ENCODE measurements around the gene TCAIM.

TCAIM gene

DNA sequence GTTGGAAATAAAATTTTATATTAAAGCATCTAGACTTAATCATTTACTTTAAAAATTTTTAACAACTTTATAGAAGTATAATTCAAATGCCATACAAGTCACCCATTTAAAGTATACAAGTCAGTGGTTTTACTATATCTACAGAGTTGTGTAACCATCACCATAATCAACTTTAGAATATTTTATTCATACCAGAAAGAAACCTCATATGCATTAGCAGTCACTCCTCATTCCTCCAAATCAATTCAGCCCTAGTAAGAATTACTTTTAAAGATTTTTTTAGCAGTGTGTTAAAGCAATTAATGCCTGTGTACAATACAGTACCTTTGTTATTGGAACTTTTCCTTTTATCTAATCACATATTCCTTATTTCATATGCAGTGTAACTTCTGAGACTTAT is 14.0 kb upstream of the TCAIM start:
- no peaks in the 10 kb centered on the region for H3K9me3 ChIP-seq (ENCODE audit: control insufficient read depth, insufficient read depth, low read depth, low read length)
- CTCF ChIA-PET = interaction anchor here (0.6 to 1.1 kb wide), 4 partner anchors 29 to 589 kb away, joined by 3 to 4 read pairs (median 4); no protein-coding TSS in a partner anchor
- no peaks in the 10 kb centered on the region for H3K4me1 ChIP-seq (ENCODE audit: control insufficient read depth, insufficient read depth, low read length)
- H3K4me3 ChIP-seq (ENCODE audit: low read depth, low read length) = no peak overlapping the region
- POLR2A ChIA-PET = no interaction called here
- no peaks in the 10 kb centered on the region for H3K36me3 ChIP-seq (ENCODE audit: control insufficient read depth in 2 of 2, insufficient read depth in 1 of 2, low read length in 2 of 2)
- no peak overlapping the region for H3K27ac ChIP-seq (ENCODE audit: extremely low read depth, low read depth, low read length)
- no peak for TF ChIP-seq ZNF112 (tag by site-specific recombination; IDR thresholded peaks at IDR 0.05)
- TF ChIP-seq ZNF76 (tag by site-specific recombination; IDR thresholded peaks at IDR 0.05; ENCODE audit: borderline replicate concordance, low read depth) = no peak

DNA sequence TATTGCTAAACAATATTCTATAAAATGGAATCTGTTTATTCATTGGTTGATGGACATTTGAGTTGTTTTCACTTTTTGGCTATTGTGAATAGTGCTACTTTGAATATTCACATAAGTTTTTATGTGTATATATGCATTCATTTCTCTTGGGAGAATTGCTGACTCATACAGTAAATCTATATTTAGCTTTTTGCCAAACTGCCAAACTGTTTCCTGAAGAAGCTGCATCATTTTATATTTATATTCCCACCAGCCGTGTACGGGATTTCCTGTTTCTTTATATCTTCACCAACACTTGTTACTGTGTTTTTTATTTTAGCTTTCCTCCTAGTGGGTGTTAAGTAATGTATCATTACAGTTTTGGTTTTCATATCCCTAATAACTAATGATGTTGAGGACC is 12.5 kb upstream of the TCAIM start:
- POLR2A ChIA-PET = no interaction called here
- TF ChIP-seq ZNF701 (tag by site-specific recombination; IDR thresholded peaks at IDR 0.05) = no peak
- TF ChIP-seq ZNF184 (tag by site-specific recombination; IDR thresholded peaks at IDR 0.05) = no peak
- no peak for TF ChIP-seq ZBTB17 (tag by site-specific recombination; IDR thresholded peaks at IDR 0.05)
- no peak for TF ChIP-seq ZFP3 (tag by site-specific recombination; IDR thresholded peaks at IDR 0.05; ENCODE audit: low read depth)
- no peak for TF ChIP-seq ZNF843 (tag by site-specific recombination; IDR thresholded peaks at IDR 0.05)
- TF ChIP-seq ZNF624 (tag by site-specific recombination; IDR thresholded peaks at IDR 0.05) = no peak
- CTCF ChIA-PET = interaction anchor here (0.6 to 0.7 kb wide), 3 partner anchors 210 to 688 kb away, joined by 3 to 7 read pairs (median 4); no protein-coding TSS in a partner anchor
- H3K4me3 ChIP-seq (ENCODE audit: low read depth, low read length) = no peak overlapping the region
- no peaks in the 10 kb centered on the region for H3K9me3 ChIP-seq (ENCODE audit: control insufficient read depth, insufficient read depth, low read depth, low read length)
- no peak overlapping the region for H3K27ac ChIP-seq (ENCODE audit: extremely low read depth, low read depth, low read length)
- no peaks in the 10 kb centered on the region for H3K36me3 ChIP-seq (ENCODE audit: control insufficient read depth in 2 of 2, insufficient read depth in 1 of 2, low read length in 2 of 2)
- H3K4me1 ChIP-seq (ENCODE audit: control insufficient read depth, insufficient read depth, low read length) = no peaks in the 10 kb centered on the region

DNA sequence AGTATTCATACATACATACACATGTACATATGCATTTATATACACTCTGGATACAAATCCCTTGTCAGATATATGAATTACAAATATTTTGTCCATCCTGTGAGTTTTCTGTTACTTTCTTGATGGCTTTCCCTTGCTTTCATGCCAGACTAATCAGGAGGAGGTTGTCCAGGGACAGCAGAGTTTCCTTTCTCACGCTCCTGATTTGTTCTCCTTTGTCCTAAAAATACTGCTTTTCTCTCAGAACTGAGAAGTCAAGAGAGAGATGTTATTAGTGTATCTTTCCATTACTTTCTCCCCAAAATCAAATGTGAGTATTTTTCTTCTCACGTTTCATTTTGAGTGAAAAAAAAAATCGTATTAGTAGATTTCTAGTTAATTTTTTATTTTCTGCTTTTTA is 12.1 kb upstream of the TCAIM start:
- POLR2A ChIA-PET = no interaction called here
- no peak overlapping the region for H3K27ac ChIP-seq (ENCODE audit: extremely low read depth, low read depth, low read length)
- no peaks in the 10 kb centered on the region for H3K4me1 ChIP-seq (ENCODE audit: control insufficient read depth, insufficient read depth, low read length)
- TF ChIP-seq, protein P1, sequence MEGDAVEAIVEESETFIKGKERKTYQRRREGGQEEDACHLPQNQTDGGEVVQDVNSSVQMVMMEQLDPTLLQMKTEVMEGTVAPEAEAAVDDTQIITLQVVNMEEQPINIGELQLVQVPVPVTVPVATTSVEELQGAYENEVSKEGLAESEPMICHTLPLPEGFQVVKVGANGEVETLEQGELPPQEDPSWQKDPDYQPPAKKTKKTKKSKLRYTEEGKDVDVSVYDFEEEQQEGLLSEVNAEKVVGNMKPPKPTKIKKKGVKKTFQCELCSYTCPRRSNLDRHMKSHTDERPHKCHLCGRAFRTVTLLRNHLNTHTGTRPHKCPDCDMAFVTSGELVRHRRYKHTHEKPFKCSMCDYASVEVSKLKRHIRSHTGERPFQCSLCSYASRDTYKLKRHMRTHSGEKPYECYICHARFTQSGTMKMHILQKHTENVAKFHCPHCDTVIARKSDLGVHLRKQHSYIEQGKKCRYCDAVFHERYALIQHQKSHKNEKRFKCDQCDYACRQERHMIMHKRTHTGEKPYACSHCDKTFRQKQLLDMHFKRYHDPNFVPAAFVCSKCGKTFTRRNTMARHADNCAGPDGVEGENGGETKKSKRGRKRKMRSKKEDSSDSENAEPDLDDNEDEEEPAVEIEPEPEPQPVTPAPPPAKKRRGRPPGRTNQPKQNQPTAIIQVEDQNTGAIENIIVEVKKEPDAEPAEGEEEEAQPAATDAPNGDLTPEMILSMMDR (tag by site-specific recombination; IDR thresholded peaks at IDR 0.05) = no peak
- no peak for TF ChIP-seq ZNF664 (tag by site-specific recombination; IDR thresholded peaks at IDR 0.05)
- no peak for TF ChIP-seq ZNF121 (tag by site-specific recombination; IDR thresholded peaks at IDR 0.05)
- no peak for TF ChIP-seq IKZF3 (tag by site-specific recombination; IDR thresholded peaks at IDR 0.05)
- no peak for TF ChIP-seq ZNF561 (tag by site-specific recombination; IDR thresholded peaks at IDR 0.05; ENCODE audit: borderline replicate concordance)
- no peak for TF ChIP-seq ZNF132 (tag by site-specific recombination; IDR thresholded peaks at IDR 0.05; ENCODE audit: borderline replicate concordance)
- TF ChIP-seq ZNF114 (tag by site-specific recombination; IDR thresholded peaks at IDR 0.05) = no peak
- TF ChIP-seq, protein P2, sequence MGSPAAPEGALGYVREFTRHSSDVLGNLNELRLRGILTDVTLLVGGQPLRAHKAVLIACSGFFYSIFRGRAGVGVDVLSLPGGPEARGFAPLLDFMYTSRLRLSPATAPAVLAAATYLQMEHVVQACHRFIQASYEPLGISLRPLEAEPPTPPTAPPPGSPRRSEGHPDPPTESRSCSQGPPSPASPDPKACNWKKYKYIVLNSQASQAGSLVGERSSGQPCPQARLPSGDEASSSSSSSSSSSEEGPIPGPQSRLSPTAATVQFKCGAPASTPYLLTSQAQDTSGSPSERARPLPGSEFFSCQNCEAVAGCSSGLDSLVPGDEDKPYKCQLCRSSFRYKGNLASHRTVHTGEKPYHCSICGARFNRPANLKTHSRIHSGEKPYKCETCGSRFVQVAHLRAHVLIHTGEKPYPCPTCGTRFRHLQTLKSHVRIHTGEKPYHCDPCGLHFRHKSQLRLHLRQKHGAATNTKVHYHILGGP (tag by site-specific recombination; IDR thresholded peaks at IDR 0.05) = no peak
- no peak for TF ChIP-seq ZNF707 (tag by site-specific recombination; IDR thresholded peaks at IDR 0.05)
- TF ChIP-seq ZNF529 (tag by site-specific recombination; IDR thresholded peaks at IDR 0.05; ENCODE audit: insufficient replicate concordance) = no peak
- no peak for TF ChIP-seq KLF10 (tag by site-specific recombination; IDR thresholded peaks at IDR 0.05)
- TF ChIP-seq ZNF2 (tag by site-specific recombination; IDR thresholded peaks at IDR 0.05) = no peak
- no peak for TF ChIP-seq KLF7 (tag by site-specific recombination; IDR thresholded peaks at IDR 0.05; ENCODE audit: borderline replicate concordance)
- TF ChIP-seq, protein P3, sequence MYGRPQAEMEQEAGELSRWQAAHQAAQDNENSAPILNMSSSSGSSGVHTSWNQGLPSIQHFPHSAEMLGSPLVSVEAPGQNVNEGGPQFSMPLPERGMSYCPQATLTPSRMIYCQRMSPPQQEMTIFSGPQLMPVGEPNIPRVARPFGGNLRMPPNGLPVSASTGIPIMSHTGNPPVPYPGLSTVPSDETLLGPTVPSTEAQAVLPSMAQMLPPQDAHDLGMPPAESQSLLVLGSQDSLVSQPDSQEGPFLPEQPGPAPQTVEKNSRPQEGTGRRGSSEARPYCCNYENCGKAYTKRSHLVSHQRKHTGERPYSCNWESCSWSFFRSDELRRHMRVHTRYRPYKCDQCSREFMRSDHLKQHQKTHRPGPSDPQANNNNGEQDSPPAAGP (tag by site-specific recombination; IDR thresholded peaks at IDR 0.05) = no peak
- TF ChIP-seq, protein P4, sequence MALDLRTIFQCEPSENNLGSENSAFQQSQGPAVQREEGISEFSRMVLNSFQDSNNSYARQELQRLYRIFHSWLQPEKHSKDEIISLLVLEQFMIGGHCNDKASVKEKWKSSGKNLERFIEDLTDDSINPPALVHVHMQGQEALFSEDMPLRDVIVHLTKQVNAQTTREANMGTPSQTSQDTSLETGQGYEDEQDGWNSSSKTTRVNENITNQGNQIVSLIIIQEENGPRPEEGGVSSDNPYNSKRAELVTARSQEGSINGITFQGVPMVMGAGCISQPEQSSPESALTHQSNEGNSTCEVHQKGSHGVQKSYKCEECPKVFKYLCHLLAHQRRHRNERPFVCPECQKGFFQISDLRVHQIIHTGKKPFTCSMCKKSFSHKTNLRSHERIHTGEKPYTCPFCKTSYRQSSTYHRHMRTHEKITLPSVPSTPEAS (tag by site-specific recombination; IDR thresholded peaks at IDR 0.05) = no peak
- TF ChIP-seq, protein P5, sequence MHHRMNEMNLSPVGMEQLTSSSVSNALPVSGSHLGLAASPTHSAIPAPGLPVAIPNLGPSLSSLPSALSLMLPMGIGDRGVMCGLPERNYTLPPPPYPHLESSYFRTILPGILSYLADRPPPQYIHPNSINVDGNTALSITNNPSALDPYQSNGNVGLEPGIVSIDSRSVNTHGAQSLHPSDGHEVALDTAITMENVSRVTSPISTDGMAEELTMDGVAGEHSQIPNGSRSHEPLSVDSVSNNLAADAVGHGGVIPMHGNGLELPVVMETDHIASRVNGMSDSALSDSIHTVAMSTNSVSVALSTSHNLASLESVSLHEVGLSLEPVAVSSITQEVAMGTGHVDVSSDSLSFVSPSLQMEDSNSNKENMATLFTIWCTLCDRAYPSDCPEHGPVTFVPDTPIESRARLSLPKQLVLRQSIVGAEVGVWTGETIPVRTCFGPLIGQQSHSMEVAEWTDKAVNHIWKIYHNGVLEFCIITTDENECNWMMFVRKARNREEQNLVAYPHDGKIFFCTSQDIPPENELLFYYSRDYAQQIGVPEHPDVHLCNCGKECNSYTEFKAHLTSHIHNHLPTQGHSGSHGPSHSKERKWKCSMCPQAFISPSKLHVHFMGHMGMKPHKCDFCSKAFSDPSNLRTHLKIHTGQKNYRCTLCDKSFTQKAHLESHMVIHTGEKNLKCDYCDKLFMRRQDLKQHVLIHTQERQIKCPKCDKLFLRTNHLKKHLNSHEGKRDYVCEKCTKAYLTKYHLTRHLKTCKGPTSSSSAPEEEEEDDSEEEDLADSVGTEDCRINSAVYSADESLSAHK (tag by site-specific recombination; IDR thresholded peaks at IDR 0.05) = no peak
- TF ChIP-seq ZSCAN30 (tag by site-specific recombination; IDR thresholded peaks at IDR 0.05) = no peak
- H3K9me3 ChIP-seq (ENCODE audit: control insufficient read depth, insufficient read depth, low read depth, low read length) = no peaks in the 10 kb centered on the region
- CTCF ChIA-PET = interaction anchor here (0.7 kb wide), 2 partner anchors 438 to 688 kb away, joined by 3 to 4 read pairs; no protein-coding TSS in a partner anchor
- H3K36me3 ChIP-seq (ENCODE audit: control insufficient read depth in 2 of 2, insufficient read depth in 1 of 2, low read length in 2 of 2) = no peaks in the 10 kb centered on the region
- H3K4me3 ChIP-seq (ENCODE audit: low read depth, low read length) = no peak overlapping the region

Measured in HEK293 (cell line).